Liver (tissue), 3 donors: ENCODE measurements around the gene ORC4.

Experiments
- CTCF ChIP-seq: fragments of 150-350 bp; IDR thresholded peaks from 2 replicates; pipeline ENCODE4 v1.5.1; 2017; ENCODE audit warnings: improper control_type of control experiment, low read depth, low read length; ENCODE audit not compliant: missing input control
- EGR1 ChIP-seq, 2 donors: IDR thresholded peaks; 2 replicates each; pipeline ENCODE4 v1.6.1; 2016 to 2018; ENCODE audit warnings: antibody characterized with exemption in 2 of 2, low read depth in 2 of 2
- TAF1 ChIP-seq: conservative IDR thresholded peaks from 2 replicates; pipeline ENCODE4 v1.6.1; 2016; ENCODE audit warnings: antibody characterized with exemption, mild to moderate bottlenecking
- donor health status: healthy.
- donor health status: healthy.

- TF ChIP-seq CTCF, result no peak
- TF ChIP-seq TAF1, result no peak
- TF ChIP-seq EGR1 (IDR thresholded peaks at IDR 0.05; ENCODE audit: low read depth in 2 of 2), result no peak
These were observed 116.5 kb downstream of the ORC4 start for GRCh38 chr2:147904051-147904450.
